Fibroblast of lung (primary cell): Measurements from ENCODE around the gene PRRC2B. TPM values are rescaled to one million over a fixed set of nuclear protein-coding genes. Genes with fewer than 3 reads are reported as not detected.
"Not testable (repeated sequence)": the region's sequence is repeated elsewhere in the genome, so short reads cannot be mapped to it uniquely, and the experiment has no call there.

Source experiments
- DNase-seq, 2 donors: peaks; one replicate each; pipeline versions ENCODE4 v3.0.0 to v3.0.0-alpha.2; 2010; ENCODE audit warnings: low read depth in 2 of 2
- H2AFZ ChIP-seq: 2 replicates; pipeline ENCODE4 v1.5.1; 2012; ENCODE audit warnings: low read length, control low read depth, inconsistent platforms
- H3K27ac ChIP-seq: 2 replicates; pipeline ENCODE4 v1.5.1; 2011; ENCODE audit warnings: low read length, control low read depth; ENCODE audit not compliant: insufficient read depth
- H3K27me3 ChIP-seq: 2 replicates; pipeline ENCODE4 v1.5.1; 2011; ENCODE audit warnings: mild to moderate bottlenecking, low read length; ENCODE audit not compliant: control insufficient read depth, insufficient read depth
- H3K36me3 ChIP-seq: 2 replicates; pipeline ENCODE4 v1.5.1; 2011; ENCODE audit warnings: low read length; ENCODE audit not compliant: control insufficient read depth, insufficient read depth
- H3K4me1 ChIP-seq: 2 replicates; pipeline ENCODE4 v1.5.1; 2011; ENCODE audit warnings: low read length; ENCODE audit not compliant: control insufficient read depth, insufficient read depth; ENCODE audit errors: extremely low read depth
- H3K4me2 ChIP-seq: 2 replicates; pipeline ENCODE4 v1.5.1; 2011; ENCODE audit warnings: low read length, control low read depth; ENCODE audit not compliant: insufficient read depth; ENCODE audit errors: extremely low read depth
- H3K4me3 ChIP-seq, 4 experiments: fragments of 200-600 bp in 1 of 4; sonication (generic) in 1 of 4; replicated peaks in 1 of 4; 2 replicates each; pipeline ENCODE4 v1.5.1; 2011 to 2016; ENCODE audit warnings: low read length in 4 of 4, low read depth in 3 of 4, mild to moderate bottlenecking in 3 of 4, control low read depth in 2 of 4, inconsistent platforms in 1 of 4, mixed read lengths in 1 of 4; ENCODE audit not compliant: insufficient read depth in 1 of 4; ENCODE audit errors: control extremely low read depth in 1 of 4
- H3K79me2 ChIP-seq: 2 replicates; pipeline ENCODE4 v1.5.1; 2012; ENCODE audit warnings: mild to moderate bottlenecking, low read length, inconsistent platforms; ENCODE audit not compliant: control insufficient read depth, insufficient read depth
- H3K9ac ChIP-seq: 2 replicates; pipeline ENCODE4 v1.5.1; 2011; ENCODE audit warnings: mild to moderate bottlenecking, low read length, control low read depth; ENCODE audit not compliant: insufficient read depth
- H3K9me3 ChIP-seq: 2 replicates; pipeline ENCODE4 v1.5.1; 2012; ENCODE audit warnings: low read depth, low read length; ENCODE audit not compliant: control insufficient read depth, insufficient read depth
- H4K20me1 ChIP-seq: 2 replicates; pipeline ENCODE4 v1.5.1; 2011; ENCODE audit warnings: low read length; ENCODE audit not compliant: control insufficient read depth, insufficient read depth; ENCODE audit errors: extremely low read depth
- CTCF ChIP-seq, 2 donors: IDR thresholded peaks in 1 of 2; conservative IDR thresholded peaks in 1 of 2; 1 replicate in 1 of 2; 2 replicates in 1 of 2; pipeline ENCODE4 v1.5.1; 2011 to 2012; ENCODE audit warnings: low read length in 2 of 2, control low read depth in 1 of 2, inconsistent platforms in 1 of 2, low read depth in 1 of 2, mild to moderate bottlenecking in 1 of 2
- EZH2 ChIP-seq: IDR thresholded peaks from 2 replicates; pipeline ENCODE4 v1.5.1; 2012; ENCODE audit warnings: low read length, control low read depth, mild to moderate bottlenecking; ENCODE audit errors: missing control alignments
- polyA plus RNA-seq, 2 donors: library from polyadenylated mRNA; depleted of rRNA in 1 of 2; stranded (reverse) in 1 of 2; unstranded in 1 of 2; fragments of >200 nt; gene quantifications; 2 replicates each; pipeline ENCODE4 v1.2.1, GENCODE V29; 2011 to 2012; ENCODE audit warnings: missing spikeins in 1 of 2
- total RNA-seq: library from RNA; depleted of rRNA; stranded (reverse); fragments of >200 nt; gene quantifications from 2 replicates; pipeline ENCODE4 v1.2.1, GENCODE V29; 2014

The PRRC2B gene
- total and polyA plus RNA-seq, 2 donors (not counting 1 experiment from before 2014, with no cell fraction given): 29.9 to 66.4 TPM

GRCh38 chr9:131469356-131469755 lies 75.5 kb downstream of the PRRC2B start:
- H3K9me3 ChIP-seq: no peaks in the 10 kb centered on the region
- H3K79me2 ChIP-seq: peaks cover 27% of the 10 kb centered on the region
- no peak overlapping the region for H2AFZ ChIP-seq
- no peak overlapping the region for H3K4me2 ChIP-seq
- no peak for DNase-seq
- peaks cover 34% of the 10 kb centered on the region for H3K36me3 ChIP-seq
- no peaks in the 10 kb centered on the region for H3K4me1 ChIP-seq
- H3K4me3 ChIP-seq: no peak overlapping the region
- TF ChIP-seq EZH2 (no peak), CTCF (conservative IDR thresholded peaks at IDR 0.05 in 1 of 2, IDR thresholded peaks at IDR 0.05 in 1 of 2; ENCODE audit: low read depth in 1 of 2, low read length in 2 of 2) (no peak)
- no peaks in the 10 kb centered on the region for H4K20me1 ChIP-seq
- H3K27ac ChIP-seq: no peak overlapping the region
- no peak overlapping the region for H3K9ac ChIP-seq
- H3K27me3 ChIP-seq: no peaks in the 10 kb centered on the region

GRCh38 chr9:131469951-131470350 lies 76.1 kb downstream of the PRRC2B start:
- Histone ChIP-seq H3K4me3 (no peak overlapping the region), H3K4me2 (no peak overlapping the region), H3K79me2 (peaks cover 27% of the 10 kb centered on the region), H3K36me3 (peaks cover 31% of the 10 kb centered on the region), H3K9me3 (no peaks in the 10 kb centered on the region), H3K4me1 (no peaks in the 10 kb centered on the region), H3K27me3 (no peaks in the 10 kb centered on the region), H4K20me1 (no peaks in the 10 kb centered on the region), H3K9ac (no peak overlapping the region), H2AFZ (no peak overlapping the region), H3K27ac (no peak overlapping the region)
- TF ChIP-seq CTCF (conservative IDR thresholded peaks at IDR 0.05 in 1 of 2, IDR thresholded peaks at IDR 0.05 in 1 of 2; ENCODE audit: low read depth in 1 of 2, low read length in 2 of 2) (no peak), EZH2 (no peak)
- no peak for DNase-seq

GRCh38 chr9:131470581-131470991 lies 76.7 kb downstream of the PRRC2B start:
- no peak for TF ChIP-seq EZH2
- TF ChIP-seq CTCF (conservative IDR thresholded peaks at IDR 0.05 in 1 of 2, IDR thresholded peaks at IDR 0.05 in 1 of 2; ENCODE audit: low read depth in 1 of 2, low read length in 2 of 2): no peak
- Histone ChIP-seq H3K9ac (no peak overlapping the region), H3K27me3 (no peaks in the 10 kb centered on the region), H3K4me1 (no peaks in the 10 kb centered on the region), H2AFZ (no peak overlapping the region), H3K4me2 (no peak overlapping the region), H3K27ac (no peak overlapping the region), H3K79me2 (peaks cover 27% of the 10 kb centered on the region), H3K36me3 (peaks cover 29% of the 10 kb centered on the region), H3K9me3 (no peaks in the 10 kb centered on the region), H3K4me3 (no peak overlapping the region), H4K20me1 (no peaks in the 10 kb centered on the region)
- no peak for DNase-seq

- H3K79me2 ChIP-seq: peaks cover 28% of the 10 kb centered on the region
- not testable (repeated sequence) for H3K4me3 ChIP-seq, H4K20me1 ChIP-seq, H2AFZ ChIP-seq, H3K9ac ChIP-seq, DNase-seq, H3K27ac ChIP-seq, H3K4me1 ChIP-seq, H3K9me3 ChIP-seq, H3K4me2 ChIP-seq, H3K27me3 ChIP-seq
- peaks cover 38% of the 10 kb centered on the region for H3K36me3 ChIP-seq
Measured at GRCh38 chr9:131472085-131472484, 78.2 kb downstream of the PRRC2B start.
